Measurements from ENCODE around the gene ANXA7. TPM values are rescaled to one million over a fixed set of nuclear protein-coding genes. Genes with fewer than 3 reads are reported as not detected.

The ANXA7 gene
- total and polyA plus RNA-seq, 10 of the 15 experiments (the other 5 are each of a cell fraction or from before 2014, with no cell fraction given) = 70.6 to 184 (median 113) TPM

- TF ChIP-seq BCLAF1 (IDR thresholded peaks at IDR 0.05) = no peak
- no peak for TF ChIP-seq HSF1 (IDR thresholded peaks at IDR 0.05; ENCODE audit: low read depth, low read length)
- no peak for TF ChIP-seq ZNF592 (IDR thresholded peaks at IDR 0.05)
- TF ChIP-seq MEF2A (IDR thresholded peaks at IDR 0.05; ENCODE audit: insufficient read depth, low read depth, low read length) = no peak
- no peak for TF ChIP-seq CBX3 (IDR thresholded peaks at IDR 0.05; ENCODE audit: borderline replicate concordance, low read depth)
- no peak for TF ChIP-seq HDAC2 (IDR thresholded peaks at IDR 0.05)
- TF ChIP-seq NKRF (conservative IDR thresholded peaks at IDR 0.05) = no peak
- no peak for TF ChIP-seq MAX (IDR thresholded peaks at IDR 0.05; ENCODE audit: low read depth, low read length)
- no peak for TF ChIP-seq PRDM15 (CRISPR knock-in tag; IDR thresholded peaks at IDR 0.05)
- TF ChIP-seq GABPA (IDR thresholded peaks at IDR 0.05; ENCODE audit: low read depth) = no peak
Observed at GRCh38 chr10:73405556-73405955, 8.3 kb downstream of the ANXA7 start (continued).
